ENCODE data around the gene MRPS5. TPM values are rescaled to one million over a fixed set of nuclear protein-coding genes. Genes with fewer than 3 reads are reported as not detected.
A peak's percentile ranks its signal among the peaks of the same experiment; 100 is the strongest.

Gene MRPS5
- total RNA-seq, 2 experiments from 2014 or later = 93.0 to 96.1 TPM

DNA sequence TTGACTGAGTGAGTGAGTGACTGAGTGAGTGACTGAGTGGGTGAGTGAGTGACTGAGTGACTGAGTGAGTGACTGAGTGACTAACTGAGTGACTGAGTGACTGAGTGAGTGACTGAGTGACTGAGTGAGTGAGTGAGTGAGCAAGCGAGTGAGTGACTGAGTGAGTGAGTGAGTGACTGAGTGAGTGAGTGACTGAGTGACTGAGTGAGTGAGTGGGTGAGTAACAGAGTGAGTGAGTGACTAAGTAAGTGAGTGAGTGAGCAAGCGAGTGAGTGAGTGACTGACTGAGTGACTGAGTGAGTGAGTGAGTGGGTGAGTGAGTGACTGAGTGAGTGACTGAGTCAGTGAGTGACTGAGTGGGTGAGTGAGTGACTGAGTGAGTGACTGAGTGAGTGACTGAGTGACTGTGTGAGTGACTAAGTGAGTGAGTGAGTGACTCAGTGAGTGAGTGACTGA, 84.2 kb downstream of the MRPS5 start:
- ChIA-PET CTCF (no interaction called here), POLR2A (no interaction called here)
- H3K36me3 Mint-ChIP-seq (ENCODE audit: low read depth) = peaks cover 18% of the 10 kb centered on the region
- TF ChIP-seq, protein P1, sequence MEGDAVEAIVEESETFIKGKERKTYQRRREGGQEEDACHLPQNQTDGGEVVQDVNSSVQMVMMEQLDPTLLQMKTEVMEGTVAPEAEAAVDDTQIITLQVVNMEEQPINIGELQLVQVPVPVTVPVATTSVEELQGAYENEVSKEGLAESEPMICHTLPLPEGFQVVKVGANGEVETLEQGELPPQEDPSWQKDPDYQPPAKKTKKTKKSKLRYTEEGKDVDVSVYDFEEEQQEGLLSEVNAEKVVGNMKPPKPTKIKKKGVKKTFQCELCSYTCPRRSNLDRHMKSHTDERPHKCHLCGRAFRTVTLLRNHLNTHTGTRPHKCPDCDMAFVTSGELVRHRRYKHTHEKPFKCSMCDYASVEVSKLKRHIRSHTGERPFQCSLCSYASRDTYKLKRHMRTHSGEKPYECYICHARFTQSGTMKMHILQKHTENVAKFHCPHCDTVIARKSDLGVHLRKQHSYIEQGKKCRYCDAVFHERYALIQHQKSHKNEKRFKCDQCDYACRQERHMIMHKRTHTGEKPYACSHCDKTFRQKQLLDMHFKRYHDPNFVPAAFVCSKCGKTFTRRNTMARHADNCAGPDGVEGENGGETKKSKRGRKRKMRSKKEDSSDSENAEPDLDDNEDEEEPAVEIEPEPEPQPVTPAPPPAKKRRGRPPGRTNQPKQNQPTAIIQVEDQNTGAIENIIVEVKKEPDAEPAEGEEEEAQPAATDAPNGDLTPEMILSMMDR (IDR thresholded peaks at IDR 0.05) = no peak
- H3K9me3 Mint-ChIP-seq = peaks cover 24% of the 10 kb centered on the region
- intact Hi-C loops (cut with micrococcal nuclease) = no loop called here
- H3K27me3 Mint-ChIP-seq = no peaks in the 10 kb centered on the region
- DNase-seq = no peak
- H3K4me1 Mint-ChIP-seq (ENCODE audit: low read depth) = peaks cover 80% of the 10 kb centered on the region
- no peak overlapping the region for H3K4me3 Mint-ChIP-seq
- H3K27ac Mint-ChIP-seq = peak overlapping the region; percentile 79
- ATAC-seq = no peak

DNA sequence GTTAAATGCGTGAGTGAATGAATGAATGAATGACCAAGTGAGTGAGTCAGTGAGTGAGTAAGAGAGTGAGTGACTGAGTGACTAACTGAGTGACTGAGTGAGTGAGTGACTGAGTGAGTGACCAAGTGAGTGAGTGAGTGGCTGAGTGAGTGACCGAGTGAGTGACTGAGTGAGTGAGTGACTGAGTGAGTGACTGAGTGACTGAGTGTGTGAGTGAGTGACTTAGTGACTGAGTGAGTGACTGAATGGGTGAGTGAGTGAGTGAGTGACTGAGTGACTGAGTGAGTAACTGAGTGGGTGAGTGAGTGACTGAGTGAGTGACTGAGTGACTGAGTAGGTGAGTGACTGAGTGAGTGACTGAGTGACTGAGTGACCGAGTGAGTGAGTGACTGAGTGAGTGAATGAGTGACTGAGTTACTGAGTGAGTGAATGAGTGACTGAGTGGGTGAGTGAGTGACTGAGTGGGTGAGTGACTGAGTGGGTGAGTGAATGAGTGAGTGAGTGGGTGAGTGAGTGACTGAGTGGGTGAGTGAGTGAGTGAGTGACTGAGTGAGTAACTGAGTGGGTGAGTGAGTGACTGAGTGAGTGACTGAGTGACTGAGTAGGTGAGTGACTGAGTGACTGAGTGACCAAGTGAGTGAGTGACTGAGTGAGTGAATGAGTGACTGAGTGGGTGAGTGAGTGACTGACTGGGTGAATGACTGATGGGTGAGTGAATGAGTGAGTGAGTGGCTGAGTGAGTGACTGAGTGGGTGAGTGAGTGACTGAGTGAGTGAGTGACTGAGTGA, 84.8 kb downstream of the MRPS5 start:
- peaks cover 18% of the 10 kb centered on the region for H3K36me3 Mint-ChIP-seq (ENCODE audit: low read depth)
- H3K27ac Mint-ChIP-seq = peak overlapping the region; percentile 79
- H3K4me1 Mint-ChIP-seq (ENCODE audit: low read depth) = peaks cover 77% of the 10 kb centered on the region
- no peaks in the 10 kb centered on the region for H3K27me3 Mint-ChIP-seq
- TF ChIP-seq, protein P1 (IDR thresholded peaks at IDR 0.05) = no peak
- peaks cover 24% of the 10 kb centered on the region for H3K9me3 Mint-ChIP-seq
- ChIA-PET POLR2A (no interaction called here), CTCF (no interaction called here)
- ATAC-seq = no peak
- H3K4me3 Mint-ChIP-seq = no peak overlapping the region
- intact Hi-C loops (cut with micrococcal nuclease) = no loop called here
- no peak for DNase-seq

Other genes with a start within 250 kb of the MRPS5 start
- gene MAL, start 96.1 kb downstream of the MRPS5 start, total RNA-seq = 10 to 100 TPM; 54.0 to 59.2 TPM
- 10 to 100 TPM; 14.0 to 15.6 TPM for gene ZNF514, start 38.0 kb upstream of the MRPS5 start, total RNA-seq
- 1 to 10 TPM; 5.7 to 6.5 TPM for gene ZNF2, start 44.0 kb upstream of the MRPS5 start, total RNA-seq
- gene ZNF892, start 85.7 kb upstream of the MRPS5 start, total RNA-seq = 1 to 10 TPM; 2.9 to 3.3 TPM
- 1 to 10 TPM in 1 of 2 experiments, under 1 TPM in 1; 0.47 to 1.2 TPM for gene PROM2, start 152.6 kb upstream of the MRPS5 start, total RNA-seq
- gene KCNIP3, start 175.5 kb upstream of the MRPS5 start, total RNA-seq = not detected

Data from activated CD8-positive, alpha-beta T cell treated with anti-CD3 and anti-CD28 coated beads for 36 hours (primary cell).